WERI-Rb-1 (cell line): ENCODE results near the gene NELFCD.

Experiments used
- DNase-seq: peaks from one replicate; pipeline ENCODE4 v3.0.0-alpha.2; 2020
- H3K27ac ChIP-seq: fragments of 250-450 bp; sonication (Bioruptor Pico); 2 replicates; pipeline ENCODE4 v1.5.1; 2020; ENCODE audit warnings: mild to moderate bottlenecking, moderate library complexity
- H3K27me3 ChIP-seq: fragments of 250-450 bp; sonication (Bioruptor Pico); 2 replicates; pipeline ENCODE4 v1.5.1; 2021; ENCODE audit warnings: mild to moderate bottlenecking, low read depth, moderate library complexity; ENCODE audit not compliant: insufficient read depth, severe bottlenecking
- H3K36me3 ChIP-seq: fragments of 250-450 bp; sonication (Bioruptor Pico); 2 replicates; pipeline ENCODE4 v1.5.1; 2020; ENCODE audit warnings: mild to moderate bottlenecking, moderate library complexity
- H3K4me3 ChIP-seq: 2 replicates; pipeline ENCODE4 v1.5.1; 2011; ENCODE audit warnings: low read depth, mild to moderate bottlenecking, control low read depth, low read length
- H3K9me3 ChIP-seq: fragments of 250-450 bp; sonication (Bioruptor Pico); 2 replicates; pipeline ENCODE4 v1.5.1; 2021; ENCODE audit warnings: mild to moderate bottlenecking, moderate library complexity; ENCODE audit not compliant: severe bottlenecking
- TF ChIP-seq, protein P1 (sequence below): IDR thresholded peaks from 2 replicates; pipeline ENCODE4 v1.5.1; 2011; ENCODE audit warnings: low read depth, mild to moderate bottlenecking, control low read depth, inconsistent platforms, low read length

NELFCD gene

DNA sequence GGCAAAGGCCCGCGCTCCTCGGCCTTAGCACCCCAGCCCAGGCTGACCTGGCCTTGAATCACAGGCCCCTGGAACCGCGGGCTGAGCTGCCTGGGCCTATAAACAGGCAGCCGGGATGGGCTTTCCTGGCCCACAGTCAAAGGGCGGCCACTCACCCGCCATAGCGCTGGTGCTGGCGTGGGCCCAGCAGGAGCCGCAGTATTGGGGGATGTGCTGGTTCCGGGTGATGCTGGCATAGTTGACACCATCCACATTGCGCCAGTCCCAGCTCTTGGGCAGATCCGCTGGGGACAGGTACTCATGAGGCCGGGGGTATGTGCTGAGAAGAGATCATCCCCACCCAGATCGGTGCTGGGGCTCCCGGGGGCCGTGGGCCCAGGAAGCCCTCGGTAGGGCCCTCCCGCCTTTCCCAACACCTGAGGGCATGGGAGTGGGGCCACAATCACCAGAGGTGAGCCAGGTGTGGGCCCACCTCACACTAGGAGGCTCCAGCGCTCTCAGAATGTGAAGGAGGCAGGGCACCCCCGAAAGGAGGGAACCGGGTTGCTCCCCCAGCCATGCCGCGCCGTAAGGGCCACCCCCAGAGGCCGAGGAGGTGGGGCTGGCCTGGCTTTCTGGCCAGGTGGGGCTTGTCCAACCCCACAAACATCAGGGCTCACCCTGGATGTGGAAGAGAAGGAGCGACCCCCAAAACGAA, 25.3 kb downstream of the NELFCD start:
- H3K4me3 ChIP-seq, result no peak overlapping the region
- DNase-seq, result no peak
- H3K27me3 ChIP-seq, result no peaks in the 10 kb centered on the region
- TF ChIP-seq, protein P1, sequence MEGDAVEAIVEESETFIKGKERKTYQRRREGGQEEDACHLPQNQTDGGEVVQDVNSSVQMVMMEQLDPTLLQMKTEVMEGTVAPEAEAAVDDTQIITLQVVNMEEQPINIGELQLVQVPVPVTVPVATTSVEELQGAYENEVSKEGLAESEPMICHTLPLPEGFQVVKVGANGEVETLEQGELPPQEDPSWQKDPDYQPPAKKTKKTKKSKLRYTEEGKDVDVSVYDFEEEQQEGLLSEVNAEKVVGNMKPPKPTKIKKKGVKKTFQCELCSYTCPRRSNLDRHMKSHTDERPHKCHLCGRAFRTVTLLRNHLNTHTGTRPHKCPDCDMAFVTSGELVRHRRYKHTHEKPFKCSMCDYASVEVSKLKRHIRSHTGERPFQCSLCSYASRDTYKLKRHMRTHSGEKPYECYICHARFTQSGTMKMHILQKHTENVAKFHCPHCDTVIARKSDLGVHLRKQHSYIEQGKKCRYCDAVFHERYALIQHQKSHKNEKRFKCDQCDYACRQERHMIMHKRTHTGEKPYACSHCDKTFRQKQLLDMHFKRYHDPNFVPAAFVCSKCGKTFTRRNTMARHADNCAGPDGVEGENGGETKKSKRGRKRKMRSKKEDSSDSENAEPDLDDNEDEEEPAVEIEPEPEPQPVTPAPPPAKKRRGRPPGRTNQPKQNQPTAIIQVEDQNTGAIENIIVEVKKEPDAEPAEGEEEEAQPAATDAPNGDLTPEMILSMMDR, result no peak
- no peak overlapping the region for H3K27ac ChIP-seq
- H3K9me3 ChIP-seq, result no peaks in the 10 kb centered on the region
- no peaks in the 10 kb centered on the region for H3K36me3 ChIP-seq

DNA sequence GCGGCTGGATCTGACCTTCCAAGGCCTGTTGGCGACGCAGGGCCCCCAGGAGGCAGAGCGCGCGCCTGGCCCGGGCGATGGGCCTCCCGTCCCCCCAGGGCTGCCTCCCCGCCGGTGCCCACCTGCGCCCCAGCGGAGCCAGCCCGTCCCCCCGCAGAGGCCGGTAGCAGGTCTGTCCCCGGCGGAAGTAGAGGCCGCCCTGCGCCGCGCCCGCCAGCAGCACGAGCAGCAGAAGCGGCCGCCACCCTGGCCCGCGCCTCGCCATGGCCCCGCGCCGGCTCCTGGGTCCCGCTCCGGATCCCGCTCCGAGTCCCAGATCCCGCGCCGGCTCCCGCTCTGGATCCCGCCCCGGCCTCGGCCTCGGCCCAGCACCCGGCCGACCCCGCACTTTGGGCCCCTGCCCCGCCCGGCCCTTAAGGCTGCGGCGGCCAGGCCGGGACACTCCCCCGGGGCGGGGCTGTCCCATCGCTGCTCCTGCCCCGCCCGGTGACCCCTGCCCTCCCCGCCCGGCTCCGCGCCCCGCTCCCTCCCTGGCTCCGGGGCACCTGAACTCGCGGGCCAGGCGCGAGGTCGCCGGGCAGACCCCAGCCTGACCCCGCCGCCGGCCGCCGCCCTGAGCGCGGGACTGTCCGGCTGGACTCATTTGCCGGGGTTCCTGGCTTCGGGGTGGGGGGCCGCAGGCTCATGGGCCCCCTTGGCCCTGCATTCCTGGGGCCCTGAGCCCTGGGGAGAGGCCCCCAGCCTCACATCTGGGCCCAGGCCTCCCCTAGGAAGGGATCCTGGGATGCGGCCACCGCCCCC, 26.0 kb downstream of the NELFCD start, which contains the start of gene CTSZ:
Gene CTSZ (minus strand): TSS at position 391 of the 801 bp plus-strand sequence. CDS start 126 bp downstream, at position 265.
- Histone ChIP-seq H3K27ac (no peak within 1 kb of the TSS), H3K27me3 (no peaks in the 10 kb centered on the region), H3K9me3 (no peaks in the 10 kb centered on the region), H3K4me3 (no peak within 1 kb of the TSS), H3K36me3 (no peaks in the 10 kb centered on the region)
- TF ChIP-seq, protein P1, result no peak
- no peak for DNase-seq

DNA sequence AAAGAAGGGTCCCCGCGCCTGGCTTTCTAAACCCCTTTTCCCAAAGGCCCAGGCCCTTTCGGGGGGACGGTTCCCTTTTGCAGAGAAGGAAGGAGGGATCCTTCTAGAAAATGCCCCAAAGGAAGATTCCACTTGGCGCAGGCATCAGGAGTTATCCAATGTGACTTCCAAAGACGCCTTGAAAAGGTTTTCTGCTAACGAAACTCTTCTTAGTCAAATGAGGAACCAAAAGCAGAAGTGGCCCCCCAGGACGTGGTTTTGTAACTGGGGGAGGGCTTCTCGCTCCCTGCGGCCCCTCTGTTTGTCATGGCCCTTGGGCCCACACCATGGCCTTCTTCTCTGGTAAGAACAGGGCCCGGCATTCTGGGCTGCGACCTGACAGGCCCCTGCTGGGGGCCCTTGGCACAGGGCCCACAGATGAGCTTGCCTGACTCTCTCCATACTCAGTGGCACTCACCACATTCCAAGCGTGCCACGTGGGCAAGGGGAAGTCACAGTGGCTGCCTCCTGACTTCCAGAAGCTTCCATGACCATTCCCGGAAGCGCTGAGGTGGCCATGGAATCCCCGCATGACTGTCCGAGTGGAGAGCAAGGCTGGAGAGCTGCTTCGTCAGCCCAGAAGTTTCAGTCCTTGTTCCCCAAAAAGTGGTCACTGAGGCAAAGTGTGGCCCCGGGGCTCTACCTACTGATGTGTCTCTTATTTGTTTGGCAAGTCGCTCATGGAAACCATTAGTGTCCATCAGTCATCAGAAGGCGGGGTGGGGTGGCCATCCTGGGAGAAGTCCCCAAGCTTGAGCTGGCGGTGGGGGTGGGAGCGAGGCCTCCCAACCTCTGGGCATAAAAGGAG, 26.8 kb downstream of the NELFCD start:
- no peaks in the 10 kb centered on the region for H3K9me3 ChIP-seq
- H3K36me3 ChIP-seq, result no peaks in the 10 kb centered on the region
- H3K27me3 ChIP-seq, result no peaks in the 10 kb centered on the region
- no peak for DNase-seq
- H3K27ac ChIP-seq, result no peak overlapping the region
- H3K4me3 ChIP-seq, result no peak overlapping the region
- TF ChIP-seq, protein P1, result no peak

DNA sequence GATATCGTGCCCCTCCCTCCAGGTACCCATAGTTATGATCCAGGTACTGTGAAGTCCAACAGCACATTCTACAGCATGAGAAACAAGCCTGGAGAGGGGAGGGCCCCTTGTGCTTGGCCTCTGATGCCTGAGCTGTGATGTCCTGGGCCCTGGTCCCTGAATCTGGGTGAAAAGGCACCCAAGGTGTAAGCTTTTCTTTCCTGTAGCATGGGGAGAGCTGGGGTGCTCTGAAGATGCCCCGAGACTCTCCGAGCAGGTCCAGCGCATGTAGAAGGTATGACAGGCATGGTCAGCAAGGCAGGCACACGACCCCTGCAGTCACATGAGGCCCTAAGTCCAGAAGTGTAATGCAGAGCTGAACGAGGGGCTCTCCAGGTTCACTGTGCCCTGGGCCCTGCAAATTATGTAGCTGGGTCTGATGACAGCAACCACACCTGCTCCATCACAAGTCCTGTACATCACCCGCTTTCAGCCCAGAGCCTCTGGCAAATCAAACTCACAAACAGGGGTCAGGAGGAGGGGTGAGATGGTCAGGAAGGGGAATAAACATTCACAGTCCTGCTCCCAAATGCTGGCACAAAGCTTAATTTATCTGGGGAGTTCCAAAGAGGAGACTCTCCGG, 27.8 kb downstream of the NELFCD start:
- H3K36me3 ChIP-seq, result no peaks in the 10 kb centered on the region
- H3K9me3 ChIP-seq, result no peaks in the 10 kb centered on the region
- no peaks in the 10 kb centered on the region for H3K27me3 ChIP-seq
- no peak overlapping the region for H3K4me3 ChIP-seq
- no peak for DNase-seq
- no peak overlapping the region for H3K27ac ChIP-seq
- TF ChIP-seq, protein P1, result no peak

DNA sequence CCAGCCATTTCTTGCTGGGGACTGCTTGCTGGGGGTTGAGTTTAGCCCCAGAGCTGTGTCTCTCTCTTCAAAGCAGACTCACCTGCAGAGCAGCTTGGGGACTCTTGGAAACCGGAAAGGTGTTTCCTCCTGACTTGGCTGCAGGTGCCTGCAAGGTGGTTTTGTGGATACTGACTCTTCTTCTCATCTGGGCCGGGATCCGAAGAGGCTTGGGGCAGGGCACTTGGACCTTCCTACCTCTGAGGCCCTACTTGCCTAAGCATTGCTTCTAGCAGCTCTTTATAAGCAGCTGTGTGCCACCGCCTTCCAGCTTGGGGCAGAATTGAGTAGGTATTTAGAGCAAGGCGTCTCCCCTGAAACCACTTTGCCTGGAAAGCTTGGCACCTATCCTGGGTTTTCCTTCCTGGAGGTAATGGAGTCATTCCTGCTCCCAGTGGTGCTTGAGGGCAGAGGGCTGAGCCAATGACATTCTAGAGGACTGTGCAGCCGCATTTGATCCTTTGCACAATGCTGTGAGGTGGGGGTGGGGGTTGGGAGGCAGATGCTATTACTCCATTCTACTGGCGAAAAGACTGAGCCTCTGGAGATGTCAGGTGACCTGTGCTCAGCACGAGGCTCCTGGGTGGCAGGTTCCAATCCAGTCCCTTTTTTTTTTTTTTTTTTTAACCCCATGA, 29.4 kb downstream of the NELFCD start:
- H3K36me3 ChIP-seq, result no peaks in the 10 kb centered on the region
- no peak overlapping the region for H3K27ac ChIP-seq
- no peak for DNase-seq
- H3K9me3 ChIP-seq, result no peaks in the 10 kb centered on the region
- H3K4me3 ChIP-seq, result no peak overlapping the region
- no peaks in the 10 kb centered on the region for H3K27me3 ChIP-seq
- TF ChIP-seq, protein P1, result no peak
